ENCODE measurements around the gene SLC6A9. TPM values are rescaled to one million over a fixed set of nuclear protein-coding genes. Genes with fewer than 3 reads are reported as not detected.

Gene SLC6A9
- polyA plus RNA-seq, 3 donors: not detected

DNA sequence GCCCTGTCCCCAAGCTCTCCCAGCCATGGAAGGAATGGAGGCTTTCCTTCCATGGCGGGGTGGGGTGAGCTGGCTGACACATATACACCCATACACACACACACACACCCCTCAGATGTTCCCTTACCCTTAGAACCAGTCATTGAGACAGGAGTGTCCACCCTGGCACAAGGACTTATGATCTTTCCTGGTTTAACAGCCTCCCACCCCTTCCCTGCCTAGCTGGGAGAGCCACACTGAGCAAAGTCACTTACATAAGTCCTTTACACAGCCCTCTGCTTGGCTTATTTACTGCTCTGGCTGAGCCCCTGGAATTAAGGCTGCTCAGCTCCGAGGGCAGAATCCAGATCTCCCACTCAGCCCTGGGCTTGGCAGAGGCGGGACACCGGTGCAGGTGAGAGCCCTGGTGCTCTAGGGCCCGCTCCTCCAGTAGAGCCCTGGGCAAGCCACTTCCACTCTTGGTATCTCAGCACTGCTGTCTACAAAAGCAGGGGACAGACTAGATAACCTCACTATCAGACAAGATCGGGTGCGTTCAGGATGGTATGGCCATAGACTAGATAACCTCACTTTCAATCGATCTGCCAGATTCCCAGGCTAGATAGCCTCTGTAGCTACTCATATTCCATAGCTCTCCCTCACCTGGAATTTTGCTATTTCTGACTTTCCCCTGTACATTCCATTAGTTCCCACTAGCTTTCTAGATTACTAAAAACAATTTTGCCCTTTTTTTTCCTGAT, 16.7 kb downstream of the SLC6A9 start:
- no peaks in the 10 kb centered on the region for H3K36me3 ChIP-seq (replicated peaks in 1 of 2; ENCODE audit: control insufficient read depth in 1 of 2, insufficient read depth in 2 of 2, low read length in 2 of 2)
- H4K20me1 ChIP-seq (ENCODE audit: insufficient read depth, low read length): no peaks in the 10 kb centered on the region
- no peaks in the 10 kb centered on the region for H3K36me3 Mint-ChIP-seq
- no peak overlapping the region for H3K9ac ChIP-seq (ENCODE audit: insufficient read depth, low read length, poor library complexity, severe bottlenecking)
- no peak for DNase-seq
- H3K9me3 Mint-ChIP-seq: no peaks in the 10 kb centered on the region
- H3K27me3 ChIP-seq (ENCODE audit: control insufficient read depth in 2 of 2, insufficient read depth in 2 of 2, low read length in 2 of 2): no peaks in the 10 kb centered on the region
- H3K4me2 ChIP-seq (replicated peaks; ENCODE audit: extremely low read depth, low read length, poor library complexity, severe bottlenecking): no peak overlapping the region
- no peaks in the 10 kb centered on the region for H3K9me3 ChIP-seq (replicated peaks in 1 of 2; ENCODE audit: control insufficient read depth in 1 of 2, insufficient read depth in 1 of 2, low read length in 2 of 2)
- 96% methylated on average over 6 of the region's 8 CpGs for WGBS (ENCODE audit: insufficient coverage)
- H3K79me2 ChIP-seq (ENCODE audit: insufficient read depth, low read length): no peaks in the 10 kb centered on the region
- peaks cover 1 to 11% (median 4%) of the 10 kb centered on the region in 3 donors for H3K27me3 Mint-ChIP-seq (ENCODE audit: low read depth in 3 of 3)
- TF ChIP-seq, protein P1, sequence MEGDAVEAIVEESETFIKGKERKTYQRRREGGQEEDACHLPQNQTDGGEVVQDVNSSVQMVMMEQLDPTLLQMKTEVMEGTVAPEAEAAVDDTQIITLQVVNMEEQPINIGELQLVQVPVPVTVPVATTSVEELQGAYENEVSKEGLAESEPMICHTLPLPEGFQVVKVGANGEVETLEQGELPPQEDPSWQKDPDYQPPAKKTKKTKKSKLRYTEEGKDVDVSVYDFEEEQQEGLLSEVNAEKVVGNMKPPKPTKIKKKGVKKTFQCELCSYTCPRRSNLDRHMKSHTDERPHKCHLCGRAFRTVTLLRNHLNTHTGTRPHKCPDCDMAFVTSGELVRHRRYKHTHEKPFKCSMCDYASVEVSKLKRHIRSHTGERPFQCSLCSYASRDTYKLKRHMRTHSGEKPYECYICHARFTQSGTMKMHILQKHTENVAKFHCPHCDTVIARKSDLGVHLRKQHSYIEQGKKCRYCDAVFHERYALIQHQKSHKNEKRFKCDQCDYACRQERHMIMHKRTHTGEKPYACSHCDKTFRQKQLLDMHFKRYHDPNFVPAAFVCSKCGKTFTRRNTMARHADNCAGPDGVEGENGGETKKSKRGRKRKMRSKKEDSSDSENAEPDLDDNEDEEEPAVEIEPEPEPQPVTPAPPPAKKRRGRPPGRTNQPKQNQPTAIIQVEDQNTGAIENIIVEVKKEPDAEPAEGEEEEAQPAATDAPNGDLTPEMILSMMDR (IDR thresholded peaks at IDR 0.05): no peak
- no peak overlapping the region for H3K4me3 ChIP-seq (replicated peaks in 1 of 3; ENCODE audit: low read depth in 2 of 3, low read length in 3 of 3)
- H3K4me1 ChIP-seq (ENCODE audit: control insufficient read depth in 1 of 2, insufficient read depth in 2 of 2, low read length in 2 of 2): no peaks in the 10 kb centered on the region
- intact Hi-C loops (cut with micrococcal nuclease): no loop called here
- H3K4me3 Mint-ChIP-seq: no peak overlapping the region
- H3K27ac ChIP-seq (ENCODE audit: low read depth in 1 of 2, low read length in 2 of 2): no peak overlapping the region
- H2AFZ ChIP-seq (ENCODE audit: insufficient read depth, low read depth, low read length, poor library complexity, severe bottlenecking): no peak overlapping the region
- H3K4me1 Mint-ChIP-seq: peaks cover 4% of the 10 kb centered on the region
- no peak overlapping the region for H3K27ac Mint-ChIP-seq

DNA sequence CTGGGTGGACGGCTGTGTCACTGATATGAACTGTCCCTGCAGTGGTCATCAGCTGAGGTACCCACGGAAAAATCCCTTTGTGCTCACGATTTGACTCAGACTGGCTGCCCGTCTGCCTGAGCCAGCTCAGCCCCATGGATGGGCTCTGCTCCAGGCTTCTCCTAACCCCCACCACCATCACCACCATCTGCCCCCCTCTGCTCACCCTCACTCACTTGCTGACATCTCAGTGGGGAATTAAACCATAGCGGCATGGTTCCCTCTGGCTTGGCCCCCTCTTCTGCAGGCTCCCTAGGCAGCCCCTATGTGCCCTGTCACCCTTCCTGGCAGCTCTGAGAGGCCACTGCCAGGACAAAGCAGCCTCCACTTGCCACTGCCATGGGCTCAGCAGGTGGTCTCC, 17.3 kb downstream of the SLC6A9 start:
- H3K36me3 ChIP-seq (replicated peaks in 1 of 2; ENCODE audit: control insufficient read depth in 1 of 2, insufficient read depth in 2 of 2, low read length in 2 of 2): no peaks in the 10 kb centered on the region
- no peak overlapping the region for H3K4me3 ChIP-seq (replicated peaks in 1 of 3; ENCODE audit: low read depth in 2 of 3, low read length in 3 of 3)
- H4K20me1 ChIP-seq (ENCODE audit: insufficient read depth, low read length): no peaks in the 10 kb centered on the region
- peaks cover 4% of the 10 kb centered on the region for H3K4me1 Mint-ChIP-seq
- H3K4me2 ChIP-seq (replicated peaks; ENCODE audit: extremely low read depth, low read length, poor library complexity, severe bottlenecking): no peak overlapping the region
- H3K9me3 ChIP-seq (replicated peaks in 1 of 2; ENCODE audit: control insufficient read depth in 1 of 2, insufficient read depth in 1 of 2, low read length in 2 of 2): no peaks in the 10 kb centered on the region
- intact Hi-C loops (cut with micrococcal nuclease): no loop called here
- peaks cover 1 to 11% (median 4%) of the 10 kb centered on the region in 3 donors for H3K27me3 Mint-ChIP-seq (ENCODE audit: low read depth in 3 of 3)
- H3K27ac ChIP-seq (ENCODE audit: low read depth in 1 of 2, low read length in 2 of 2): no peak overlapping the region
- no peak overlapping the region for H2AFZ ChIP-seq (ENCODE audit: insufficient read depth, low read depth, low read length, poor library complexity, severe bottlenecking)
- no peaks in the 10 kb centered on the region for H3K79me2 ChIP-seq (ENCODE audit: insufficient read depth, low read length)
- H3K9ac ChIP-seq (ENCODE audit: insufficient read depth, low read length, poor library complexity, severe bottlenecking): no peak overlapping the region
- H3K4me3 Mint-ChIP-seq: no peak overlapping the region
- H3K4me1 ChIP-seq (ENCODE audit: control insufficient read depth in 1 of 2, insufficient read depth in 2 of 2, low read length in 2 of 2): no peaks in the 10 kb centered on the region
- DNase-seq: no peak
- TF ChIP-seq, protein P1 (IDR thresholded peaks at IDR 0.05): no peak
- 79% methylated on average over 5 of the region's 5 CpGs for WGBS (ENCODE audit: insufficient coverage)
- no peaks in the 10 kb centered on the region for H3K9me3 Mint-ChIP-seq
- no peaks in the 10 kb centered on the region for H3K36me3 Mint-ChIP-seq
- no peak overlapping the region for H3K27ac Mint-ChIP-seq
- H3K27me3 ChIP-seq (ENCODE audit: control insufficient read depth in 2 of 2, insufficient read depth in 2 of 2, low read length in 2 of 2): no peaks in the 10 kb centered on the region

Measured in CD14-positive monocyte (primary cell).